Purkinje cell (primary cell): ENCODE data around the gene CPO. TPM values are rescaled to one million over a fixed set of nuclear protein-coding genes. Genes with fewer than 3 reads are reported as not detected.

ENCODE experiments used
- polyA plus RNA-seq: library from polyadenylated mRNA; unstranded; fragments of >200 nt; fragmentation: Nextera tagmentation; gene quantifications from 2 replicates; pipeline ENCODE4 v1.2.1, GENCODE V29; 2014

The CPO gene
- 0.20 TPM in 1 of 2 replicates, not detected in the other for polyA plus RNA-seq

GRCh38 chr2:206939340-206939739 lies at the start of gene CPO:
Gene CPO, plus strand, starts transcription at chr2:206939518. Its CDS starts 82 bp downstream, at chr2:206939600.

Other genes starting within 250 kb of the CPO start
- gene DYTN, start 221.1 kb upstream of the CPO start, polyA plus RNA-seq: not detected in 2 replicates
- 11.8 TPM in 2 replicates for gene MDH1B, start 174.2 kb upstream of the CPO start, polyA plus RNA-seq
- gene FASTKD2, start 173.9 kb upstream of the CPO start, polyA plus RNA-seq: 26.2 and 37.6 TPM in 2 replicates
- gene KLF7, start 226.4 kb downstream of the CPO start, polyA plus RNA-seq: 2.4 and 5.8 TPM in 2 replicates